Measurements from ENCODE around the gene C9orf153. TPM values are rescaled to one million over a fixed set of nuclear protein-coding genes. Genes with fewer than 3 reads are reported as not detected.

C9orf153 gene
- total RNA-seq, 1 donor from 2014 or later = not detected

GRCh38 chr9:86274821-86275643 is 15.6 kb upstream of the C9orf153 start:
- intact Hi-C loops (cut with DNase I) = no loop called here
- DNase-seq (ENCODE audit: low spot score) = no peak

GRCh38 chr9:86272221-86272620 is 12.8 kb upstream of the C9orf153 start:
- intact Hi-C loops (cut with DNase I) = no loop called here
- no peak for DNase-seq (ENCODE audit: low spot score)

DNA sequence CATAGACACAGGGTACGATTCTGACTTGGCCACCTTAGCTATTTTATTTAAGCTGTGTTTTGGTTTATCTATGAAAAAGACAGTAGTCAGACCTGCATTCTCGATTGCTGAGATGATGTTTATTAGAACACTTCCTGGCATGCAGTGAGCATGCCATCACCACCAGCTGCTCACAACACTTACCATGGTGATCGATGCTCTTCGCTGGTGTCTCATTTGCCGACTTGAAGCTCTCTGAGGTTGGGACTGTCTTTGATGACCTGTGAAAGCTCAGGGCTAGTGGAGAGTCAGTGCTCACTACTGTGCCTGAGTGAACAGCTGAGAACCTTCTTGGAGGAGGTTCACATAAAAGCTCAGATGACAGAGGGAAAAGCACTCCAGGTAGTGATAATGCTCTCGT is 4.4 kb upstream of the C9orf153 start:
- intact Hi-C loops (cut with DNase I) = no loop called here
- DNase-seq (ENCODE audit: low spot score) = no peak

- intact Hi-C loops (cut with DNase I) = no loop called here
- DNase-seq (ENCODE audit: low spot score) = no peak
Observed at GRCh38 chr9:86262492-86262891, 3.0 kb upstream of the C9orf153 start.

GRCh38 chr9:86257391-86257790 is 2.1 kb downstream of the C9orf153 start:
- DNase-seq (ENCODE audit: low spot score) = no peak
- intact Hi-C loops (cut with DNase I) = no loop called here

DNA sequence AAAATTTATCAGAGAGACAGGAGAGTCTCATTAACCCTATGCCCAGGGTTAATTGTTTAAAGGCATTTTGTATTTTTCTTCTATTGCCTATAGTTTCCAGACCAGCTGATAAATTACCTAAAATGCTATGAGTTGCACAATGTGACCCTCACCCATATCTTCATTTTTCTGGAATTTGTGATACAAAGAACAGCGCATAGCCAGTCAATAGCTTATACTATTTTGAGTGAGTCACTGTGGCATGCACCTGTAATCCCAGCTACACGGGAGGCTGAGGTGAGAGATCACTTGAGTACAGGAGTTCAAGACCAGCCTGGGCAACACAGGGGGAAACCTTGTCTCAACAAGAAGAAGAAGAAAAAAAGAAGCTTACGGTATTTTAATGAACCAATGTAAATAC is 2.8 kb downstream of the C9orf153 start:
- no peak for DNase-seq (ENCODE audit: low spot score)
- intact Hi-C loops (cut with DNase I) = no loop called here

GRCh38 chr9:86253577-86253976 is 5.9 kb downstream of the C9orf153 start:
- DNase-seq (ENCODE audit: low spot score) = no peak
- intact Hi-C loops (cut with DNase I) = no loop called here

GRCh38 chr9:86252870-86253269 is 6.6 kb downstream of the C9orf153 start:
- DNase-seq (ENCODE audit: low spot score) = no peak
- intact Hi-C loops (cut with DNase I) = no loop called here

DNA sequence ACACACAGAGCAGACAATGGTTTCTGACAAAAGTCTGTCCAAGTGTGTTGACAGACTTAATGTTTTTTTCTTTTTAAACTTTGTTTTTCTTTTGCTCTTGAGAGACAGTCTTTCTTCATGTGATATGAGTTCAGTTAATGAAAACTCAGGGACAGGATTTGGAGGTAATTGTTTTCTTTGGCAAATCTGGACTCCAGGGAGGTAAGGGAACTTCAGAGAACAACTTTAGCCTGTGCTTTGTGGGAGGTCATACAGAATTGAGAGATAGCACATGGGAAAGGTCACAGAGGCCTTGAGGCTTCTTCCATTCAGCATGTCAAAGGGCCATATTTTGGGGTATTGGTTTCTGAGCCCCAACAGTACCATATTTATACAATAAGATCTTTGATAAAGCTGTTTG is 9.3 kb downstream of the C9orf153 start:
- intact Hi-C loops (cut with DNase I) = no loop called here

DNA sequence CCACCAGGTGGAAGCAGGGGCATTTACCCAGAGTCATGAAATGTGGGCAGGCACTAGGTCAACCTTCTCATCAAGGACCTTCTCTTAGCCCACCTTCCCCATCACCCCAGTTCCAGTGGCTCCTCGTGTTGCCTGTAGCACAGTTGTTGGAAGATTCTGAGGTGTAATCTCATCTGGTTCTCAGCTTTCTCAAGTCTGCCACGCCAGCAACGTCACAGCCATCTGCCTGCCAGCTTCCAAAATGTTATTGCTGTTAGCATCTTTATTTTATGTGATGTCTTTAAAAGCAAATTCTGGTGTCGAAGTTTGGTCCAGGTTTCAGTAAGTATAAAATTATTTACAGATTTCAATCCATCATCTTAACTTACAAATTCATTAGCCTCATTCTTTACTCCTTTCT is 10.7 kb downstream of the C9orf153 start:
- intact Hi-C loops (cut with DNase I) = no loop called here
- DNase-seq (ENCODE audit: low spot score) = no peak

More for the DNA sequence above, 9.3 kb downstream of the C9orf153 start:
- no peak for DNase-seq (ENCODE audit: low spot score)

DNA sequence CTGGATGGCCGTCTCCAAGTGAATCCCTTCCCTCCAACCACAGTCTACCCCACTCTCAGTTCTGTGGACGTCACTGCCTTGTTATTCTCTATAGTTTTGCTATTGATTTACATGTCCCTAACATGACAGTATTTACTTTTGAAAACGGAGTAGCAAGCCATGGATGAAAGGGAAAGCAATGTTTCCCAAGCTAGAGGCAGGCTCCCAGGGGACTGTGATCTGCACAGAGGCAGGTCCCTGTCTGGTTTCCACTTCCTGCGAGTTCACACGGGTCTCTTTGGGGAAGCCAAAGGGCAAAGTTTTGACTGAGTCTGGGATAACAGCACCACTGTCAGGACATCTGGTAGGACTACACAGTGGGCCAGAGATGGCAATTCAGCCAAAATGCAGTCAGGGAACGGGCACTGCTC is 12.7 kb downstream of the C9orf153 start:
- DNase-seq (ENCODE audit: low spot score) = no peak
- intact Hi-C loops (cut with DNase I) = no loop called here

DNA sequence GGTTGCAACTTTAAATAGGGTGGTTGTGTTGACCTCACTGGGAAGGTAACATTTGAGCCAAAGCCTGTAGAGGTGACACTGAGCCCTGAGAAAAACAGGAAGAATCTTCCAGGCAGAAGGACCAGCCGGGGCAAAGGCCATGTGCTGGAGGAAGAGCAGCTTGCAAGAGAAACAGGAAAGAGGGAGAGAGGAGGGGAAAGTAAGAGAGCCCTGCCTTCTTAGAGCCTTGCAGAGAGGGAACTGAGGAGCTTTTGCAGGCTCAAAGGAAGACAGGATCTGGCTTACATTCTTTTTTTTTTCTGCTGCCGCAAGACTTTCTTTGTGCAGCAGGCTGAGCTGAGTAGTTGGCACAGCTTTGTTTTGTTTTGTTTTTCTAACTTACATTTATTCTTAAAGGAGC is 17.4 kb downstream of the C9orf153 start:
- DNase-seq (ENCODE audit: low spot score) = no peak
- intact Hi-C loops (cut with DNase I) = no loop called here

- intact Hi-C loops (cut with DNase I) = no loop called here
- no peak for DNase-seq (ENCODE audit: low spot score)
Observed at GRCh38 chr9:86241216-86241615, 18.2 kb downstream of the C9orf153 start.

- no peak for DNase-seq (ENCODE audit: low spot score)
- intact Hi-C loops (cut with DNase I) = no loop called here
Observed at GRCh38 chr9:86238861-86239770, 20.3 kb downstream of the C9orf153 start.

DNA sequence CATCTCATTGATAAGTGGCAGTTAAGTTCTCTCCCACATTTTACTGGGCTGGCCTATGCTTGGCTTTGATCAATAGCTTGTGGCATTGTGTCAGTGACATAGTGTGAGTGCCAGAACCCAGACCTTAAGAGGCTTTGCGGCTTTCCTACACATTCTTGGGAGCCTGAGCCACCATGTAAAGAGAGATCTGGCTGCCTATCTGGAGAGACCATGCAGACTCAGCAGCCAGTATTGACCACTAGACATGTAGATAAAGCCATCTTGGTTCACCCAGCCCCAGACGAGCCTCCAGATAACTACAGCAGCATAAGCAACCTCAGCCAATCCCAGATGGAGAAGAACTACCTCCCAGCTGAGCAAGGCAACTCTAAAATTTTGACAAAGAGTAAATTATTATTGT is 28.6 kb downstream of the C9orf153 start:
- intact Hi-C loops (cut with DNase I) = no loop called here
- no peak for DNase-seq (ENCODE audit: low spot score)

GRCh38 chr9:86222667-86223066 is 36.8 kb downstream of the C9orf153 start:
- DNase-seq (ENCODE audit: low spot score) = no peak
- intact Hi-C loops (cut with DNase I) = no loop called here

GRCh38 chr9:86219606-86220005 is 39.9 kb downstream of the C9orf153 start:
- no peak for DNase-seq (ENCODE audit: low spot score)
- intact Hi-C loops (cut with DNase I) = no loop called here

- no peak for DNase-seq (ENCODE audit: low spot score)
- intact Hi-C loops (cut with DNase I) = no loop called here
Observed at GRCh38 chr9:86217076-86217755, 42.2 kb downstream of the C9orf153 start.

GRCh38 chr9:86207193-86207592 is 52.3 kb downstream of the C9orf153 start:
- intact Hi-C loops (cut with DNase I) = no loop called here
- no peak for DNase-seq (ENCODE audit: low spot score)

DNA sequence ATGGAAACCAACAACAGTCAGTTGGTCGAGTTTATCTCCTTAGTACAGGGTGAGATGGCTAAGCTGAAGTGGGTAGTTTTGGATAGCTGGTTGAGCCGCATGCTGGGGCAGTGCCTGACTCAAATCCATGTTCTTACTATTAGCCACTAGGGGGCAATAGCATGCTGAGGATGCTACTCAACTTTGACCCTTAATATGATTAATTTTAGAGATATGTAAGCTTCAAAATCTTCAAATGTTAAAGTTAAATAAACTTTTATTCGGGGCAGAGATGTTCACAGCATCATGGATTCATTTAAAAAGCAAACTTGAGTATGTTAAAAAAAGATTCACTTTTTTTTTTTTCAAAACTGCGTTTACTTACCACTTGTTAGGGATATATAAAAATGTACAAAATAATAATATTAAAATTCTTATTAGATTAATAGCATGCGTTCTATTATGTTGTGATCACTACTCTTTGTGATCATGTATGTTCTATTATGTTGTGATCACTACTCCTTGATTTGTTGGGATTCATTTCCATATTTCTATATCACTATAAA is 57.0 kb downstream of the C9orf153 start:
- intact Hi-C loops (cut with DNase I) = no loop called here
- no peak for DNase-seq (ENCODE audit: low spot score)
